Panc1 (cell line): ENCODE measurements around the gene CCDC157. TPM values are rescaled to one million over a fixed set of nuclear protein-coding genes. Genes with fewer than 3 reads are reported as not detected.

Source experiments
- ATAC-seq: fragments of 200-7000 bp; cut with Tn5 transposase; 2 replicates; pipeline ENCODE4 v1.9.1; 2020; ENCODE audit warnings: mild to moderate bottlenecking, moderate library complexity
- BruUV-seq: library from RNA; stranded (reverse); fragments of 400-500 nt; replicated peaks from 2 replicates; lab custom pipeline; 2021; lab: Mats Ljungman, UMichigan
- CTCF ChIA-PET: fragments of 300-600 bp; sonication (Branson Sonifier 250); formaldehyde crosslinking; loops from one replicate; lab custom pipeline; 2022; ENCODE audit warnings: antibody characterized with exemption; lab: Charles Lee
- POLR2A ChIA-PET: fragments of 300-600 bp; sonication (Branson Sonifier 250); formaldehyde crosslinking; loops from one replicate; lab custom pipeline; 2022; ENCODE audit warnings: antibody characterized with exemption; lab: Charles Lee
- DNase-seq: peaks from one replicate; pipeline ENCODE4 v3.0.0-alpha.2; 2010; ENCODE audit warnings: low read depth, low spot score
- H3K27ac ChIP-seq: 2 replicates; pipeline ENCODE4 v1.5.1; 2011; ENCODE audit warnings: mild to moderate bottlenecking, low read length, inconsistent platforms
- H3K27me3 ChIP-seq: fragments of 200-500 bp; sonication (Bioruptor generic); 2 replicates; pipeline ENCODE4 v1.6.0; 2014; ENCODE audit warnings: low read length, inconsistent platforms; ENCODE audit not compliant: control insufficient read depth, insufficient read depth
- H3K36me3 ChIP-seq: fragments of 200-500 bp; sonication (Bioruptor generic); 2 replicates; pipeline ENCODE4 v1.5.1; 2014; ENCODE audit warnings: inconsistent platforms, mild to moderate bottlenecking, low read length, moderate library complexity; ENCODE audit not compliant: control insufficient read depth, insufficient read depth
- H3K4me1 ChIP-seq: 2 replicates; pipeline ENCODE4 v1.5.1; 2011; ENCODE audit warnings: inconsistent platforms, mild to moderate bottlenecking, low read length, moderate library complexity; ENCODE audit not compliant: control insufficient read depth, insufficient read depth
- H3K4me3 ChIP-seq, 2 experiments: 2 replicates each; pipeline ENCODE4 v1.5.1; 2011 to 2012; ENCODE audit warnings: low read depth in 2 of 2, low read length in 2 of 2, mild to moderate bottlenecking in 2 of 2, inconsistent platforms in 1 of 2, moderate library complexity in 1 of 2
- H3K9me3 ChIP-seq: fragments of 200-500 bp; sonication (Bioruptor generic); 2 replicates; pipeline ENCODE4 v1.5.1; 2014; ENCODE audit warnings: low read depth, mild to moderate bottlenecking, inconsistent platforms, low read length, moderate library complexity; ENCODE audit not compliant: control insufficient read depth, insufficient read depth
- CTCF ChIP-seq: fragments of 450-650 bp; IDR thresholded peaks from 2 replicates; pipeline ENCODE4 v1.5.1; 2017; ENCODE audit warnings: mild to moderate bottlenecking
- POLR2AphosphoS5 ChIP-seq: IDR thresholded peaks from 2 replicates; pipeline ENCODE4 v1.6.1; 2012; ENCODE audit warnings: mild to moderate bottlenecking, low read depth, low read length, moderate library complexity
- REST ChIP-seq, 2 experiments: IDR thresholded peaks; 2 replicates each; pipeline ENCODE4 v1.6.1; 2011 to 2012; ENCODE audit warnings: low read depth in 2 of 2, control low read depth in 1 of 2, low read length in 1 of 2, mild to moderate bottlenecking in 1 of 2, moderate library complexity in 1 of 2; ENCODE audit not compliant: insufficient read depth in 1 of 2
- SIN3A ChIP-seq: IDR thresholded peaks from 2 replicates; pipeline ENCODE4 v1.6.1; 2012; ENCODE audit warnings: low read depth, mild to moderate bottlenecking, low read length, moderate library complexity, borderline replicate concordance; ENCODE audit not compliant: insufficient read depth
- TCF7L2 ChIP-seq: IDR thresholded peaks from 2 replicates; pipeline ENCODE4 v1.6.1; 2011; ENCODE audit warnings: mild to moderate bottlenecking, low read depth, low read length, inconsistent platforms
- in situ Hi-C: cut with HindIII; loops from 2 replicates; pipeline ENCODE4 v1.10.0; 2016; ENCODE audit warnings: low sequenced_read_pairs, low pct_unique_long_range_greater_than_20kb
- intact Hi-C: fragments of 100-400 bp; cut with micrococcal nuclease; formaldehyde crosslinking; loops from one replicate; pipeline ENCODE4 v1.10.0; 2022; ENCODE audit not compliant: unreplicated experiment
- total RNA-seq: library from RNA; stranded (reverse); gene quantifications from one replicate; pipeline ENCODE4 v1.2.1, GENCODE V29; 2021; ENCODE audit not compliant: unreplicated experiment

Gene CCDC157
- total RNA-seq, 1 experiment from 2014 or later: 2.1 TPM

GRCh38 chr22:30398685-30399680 is 42.2 kb downstream of the CCDC157 start:
- no TSS peak for BruUV-seq
- ATAC-seq (no peak), DNase-seq (no peak)
- POLR2A ChIA-PET: no interaction called here
- Histone ChIP-seq H3K9me3 (no peaks in the 10 kb centered on the region), H3K36me3 (no peaks in the 10 kb centered on the region), H3K27ac (no peak overlapping the region), H3K27me3 (no peaks in the 10 kb centered on the region), H3K4me3 (peak overlapping the region in 1 of 2 experiments; percentile 69; a peak in 1 of 4 replicates), H3K4me1 (0 out of 2 replicates have a peak, but pooled peaks cover 8% of the 10 kb centered on the region)
- CTCF ChIA-PET: interaction anchor here (0.7 kb wide), 1 partner anchor 121 kb away, joined by 4 read pairs; no protein-coding TSS in a partner anchor
- intact Hi-C loops: no loop called here
- in situ Hi-C loops: no loop called here
- TF ChIP-seq POLR2AphosphoS5 (no peak), REST (IDR thresholded peaks at IDR 0.05; ENCODE audit: insufficient read depth in 1 of 2, low read depth in 2 of 2, low read length in 1 of 2) (no peak), CTCF (no peak), TCF7L2 (no peak), SIN3A (no peak)

- CTCF ChIA-PET: no interaction called here
- no TSS peak for BruUV-seq
- Histone ChIP-seq H3K4me3 (no peak overlapping the region), H3K27ac (no peak overlapping the region), H3K27me3 (no peaks in the 10 kb centered on the region), H3K9me3 (no peaks in the 10 kb centered on the region), H3K36me3 (no peaks in the 10 kb centered on the region), H3K4me1 (0 out of 2 replicates have a peak, but pooled peaks cover 8% of the 10 kb centered on the region)
- in situ Hi-C loops (no loop called here), intact Hi-C loops (no loop called here)
- DNase-seq: no peak
- no peak for ATAC-seq
- TF ChIP-seq TCF7L2 (no peak), REST (IDR thresholded peaks at IDR 0.05; ENCODE audit: insufficient read depth in 1 of 2, low read depth in 2 of 2, low read length in 1 of 2) (no peak), CTCF (no peak), SIN3A (no peak), POLR2AphosphoS5 (no peak)
- POLR2A ChIA-PET: no interaction called here
Observed at GRCh38 chr22:30399718-30400117, 42.9 kb downstream of the CCDC157 start.
